HepG2 (cell line): Measurements from ENCODE around the gene SERINC2. TPM values are rescaled to one million over a fixed set of nuclear protein-coding genes. Genes with fewer than 3 reads are reported as not detected.

Source experiments
- ELF3 ChIP-seq: IDR thresholded peaks from 2 replicates; pipeline ENCODE4 v1.6.1; 2016; ENCODE audit warnings: missing genetic modification reagents, missing compliant biosample characterization
- LCORL ChIP-seq, 2 experiments: fragments of 450-650 bp in 1 of 2; sonication (generic) in 1 of 2; formaldehyde crosslinking in 1 of 2; IDR thresholded peaks; 2 replicates each; pipeline versions ENCODE4 v1.5.0 to v1.6.1; 2017 to 2020; ENCODE audit warnings: antibody characterized with exemption in 1 of 2, missing genetic modification reagents in 1 of 2
- NCOA2 ChIP-seq: sonication (generic); formaldehyde crosslinking; IDR thresholded peaks from 2 replicates; pipeline ENCODE4 v1.8.0; 2022; ENCODE audit warnings: inconsistent platforms
- RAD21 ChIP-seq: fragments of 450-650 bp; formaldehyde crosslinking; IDR thresholded peaks from 2 replicates; pipeline ENCODE4 v1.5.0; 2020; ENCODE audit warnings: mild to moderate bottlenecking
- TARDBP ChIP-seq: sonication (generic); formaldehyde crosslinking; IDR thresholded peaks from 2 replicates; pipeline ENCODE4 v1.8.0; 2022; ENCODE audit warnings: mild to moderate bottlenecking, missing genetic modification reagents
- TBX2 ChIP-seq: sonication (generic); formaldehyde crosslinking; IDR thresholded peaks from 2 replicates; pipeline ENCODE4 v1.5.0; 2020; ENCODE audit warnings: missing genetic modification reagents, mild to moderate bottlenecking, borderline replicate concordance
- ZFY ChIP-seq: sonication (generic); formaldehyde crosslinking; IDR thresholded peaks from 2 replicates; pipeline ENCODE4 v1.4.0; 2020; ENCODE audit warnings: missing genetic modification reagents
- ZMYM2 ChIP-seq: sonication (generic); formaldehyde crosslinking; IDR thresholded peaks from 2 replicates; pipeline ENCODE4 v1.8.0; 2022; ENCODE audit warnings: mild to moderate bottlenecking, missing genetic modification reagents
- ZMYM4 ChIP-seq: sonication (generic); formaldehyde crosslinking; IDR thresholded peaks from 2 replicates; pipeline ENCODE4 v1.8.1; 2023; ENCODE audit warnings: mild to moderate bottlenecking, missing genetic modification reagents
- ZNF292 ChIP-seq: sonication (generic); formaldehyde crosslinking; IDR thresholded peaks from 2 replicates; pipeline ENCODE4 v1.8.1; 2022; ENCODE audit warnings: mild to moderate bottlenecking, low read depth, missing genetic modification reagents, borderline replicate concordance
- ZNF33A ChIP-seq: sonication (generic); formaldehyde crosslinking; IDR thresholded peaks from 2 replicates; pipeline ENCODE4 v1.5.1; 2020; ENCODE audit warnings: missing genetic modification reagents, mild to moderate bottlenecking, moderate library complexity, borderline replicate concordance
- ZNF670 ChIP-seq: sonication (generic); formaldehyde crosslinking; IDR thresholded peaks from 2 replicates; pipeline ENCODE4 v1.8.0; 2022; ENCODE audit warnings: mild to moderate bottlenecking, missing genetic modification reagents, borderline replicate concordance
- ZNF816 ChIP-seq: sonication (generic); formaldehyde crosslinking; IDR thresholded peaks from 2 replicates; pipeline ENCODE4 v1.8.0; 2022; ENCODE audit warnings: missing genetic modification reagents, mild to moderate bottlenecking, borderline replicate concordance
- ZNF878 ChIP-seq: sonication (generic); formaldehyde crosslinking; IDR thresholded peaks from 2 replicates; pipeline ENCODE4 v1.8.1; 2023; ENCODE audit warnings: mild to moderate bottlenecking, missing genetic modification reagents, moderate library complexity
- ZNF879 ChIP-seq: sonication (generic); formaldehyde crosslinking; IDR thresholded peaks from 2 replicates; pipeline ENCODE4 v1.8.1; 2023; ENCODE audit warnings: missing genetic modification reagents
- polyA plus RNA-seq, 8 experiments: library from polyadenylated mRNA; depleted of rRNA in 3 of 8; stranded (reverse) in 7 of 8; unstranded in 1 of 8; fragments of >200 nt; fragmentation: Illumina TruSeq in 4 of 8; extraction: Trizol in 4 of 8; gene quantifications; 2 replicates each; pipeline versions ENCODE4 v1.2.1 to v1.2.3, GENCODE V29; 2011 to 2016; ENCODE audit warnings: low read depth in 4 of 8, missing spikeins in 1 of 8, mixed read lengths in 1 of 8; ENCODE audit not compliant: insufficient read depth in 1 of 8
- total RNA-seq, 5 experiments: library from RNA; depleted of rRNA; stranded (reverse); fragments of >200 nt; fragmentation: Illumina TruSeq; extraction: Trizol; gene quantifications; 2 replicates each; pipeline ENCODE4 v1.2.3, GENCODE V29; 2016; ENCODE audit warnings: low read depth in 1 of 5
- TF ChIP-seq, protein P1 (sequence below): sonication (generic); formaldehyde crosslinking; IDR thresholded peaks from 2 replicates; pipeline ENCODE4 v1.4.0; 2020; ENCODE audit warnings: missing genetic modification reagents
- TF ChIP-seq, protein P2 (sequence below): sonication (generic); formaldehyde crosslinking; conservative IDR thresholded peaks from 2 replicates; pipeline ENCODE4 v1.4.0; 2020; ENCODE audit warnings: mild to moderate bottlenecking, missing genetic modification reagents, moderate library complexity
- TF ChIP-seq, protein P3 (sequence below): sonication (generic); formaldehyde crosslinking; IDR thresholded peaks from 2 replicates; pipeline ENCODE4 v1.4.0; 2020; ENCODE audit warnings: low read depth, missing genetic modification reagents

SERINC2 gene
- total and polyA plus RNA-seq, 2 of the 13 experiments (the other 11 are each of a cell fraction or from before 2014, with no cell fraction given) = 4.8 to 126 TPM

- TF ChIP-seq, protein P1, sequence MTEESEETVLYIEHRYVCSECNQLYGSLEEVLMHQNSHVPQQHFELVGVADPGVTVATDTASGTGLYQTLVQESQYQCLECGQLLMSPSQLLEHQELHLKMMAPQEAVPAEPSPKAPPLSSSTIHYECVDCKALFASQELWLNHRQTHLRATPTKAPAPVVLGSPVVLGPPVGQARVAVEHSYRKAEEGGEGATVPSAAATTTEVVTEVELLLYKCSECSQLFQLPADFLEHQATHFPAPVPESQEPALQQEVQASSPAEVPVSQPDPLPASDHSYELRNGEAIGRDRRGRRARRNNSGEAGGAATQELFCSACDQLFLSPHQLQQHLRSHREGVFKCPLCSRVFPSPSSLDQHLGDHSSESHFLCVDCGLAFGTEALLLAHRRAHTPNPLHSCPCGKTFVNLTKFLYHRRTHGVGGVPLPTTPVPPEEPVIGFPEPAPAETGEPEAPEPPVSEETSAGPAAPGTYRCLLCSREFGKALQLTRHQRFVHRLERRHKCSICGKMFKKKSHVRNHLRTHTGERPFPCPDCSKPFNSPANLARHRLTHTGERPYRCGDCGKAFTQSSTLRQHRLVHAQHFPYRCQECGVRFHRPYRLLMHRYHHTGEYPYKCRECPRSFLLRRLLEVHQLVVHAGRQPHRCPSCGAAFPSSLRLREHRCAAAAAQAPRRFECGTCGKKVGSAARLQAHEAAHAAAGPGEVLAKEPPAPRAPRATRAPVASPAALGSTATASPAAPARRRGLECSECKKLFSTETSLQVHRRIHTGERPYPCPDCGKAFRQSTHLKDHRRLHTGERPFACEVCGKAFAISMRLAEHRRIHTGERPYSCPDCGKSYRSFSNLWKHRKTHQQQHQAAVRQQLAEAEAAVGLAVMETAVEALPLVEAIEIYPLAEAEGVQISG = peak; percentile 31; the same call in 1 of the 2 replicates
- TF ChIP-seq TBX2 (CRISPR knock-in tag) (peak; percentile 63; the same call in 1 of the 2 replicates), ZNF878 (0 out of 2 replicates have a peak, but pooled peaks have one; percentile 24), ZNF670 (0 out of 2 replicates have a peak, but pooled peaks have one; percentile 2), LCORL (IDR thresholded peaks at IDR 0.05) (no peak), LCORL (CRISPR knock-in tag; IDR thresholded peaks at IDR 0.05) (peak; percentile 86), ZMYM4 (0 out of 2 replicates have a peak, but pooled peaks have one; percentile 19), ZNF292 (CRISPR knock-in tag) (0 out of 2 replicates have a peak, but pooled peaks have one; percentile 38), ZMYM2 (0 out of 2 replicates have a peak, but pooled peaks have one; percentile 60), ZNF816 (CRISPR knock-in tag) (0 out of 2 replicates have a peak, but pooled peaks have one; percentile 44), ZNF33A (CRISPR knock-in tag) (no peak), NCOA2 (CRISPR knock-in tag) (0 out of 2 replicates have a peak, but pooled peaks have one; percentile 13), RAD21 (CRISPR knock-in tag) (peak; percentile 94), ZNF879 (CRISPR knock-in tag) (no peak), ELF3 (CRISPR knock-in tag) (peak; percentile 46; the same call in 1 of the 2 replicates), TARDBP (CRISPR knock-in tag) (peak; percentile 60), ZFY (0 out of 2 replicates have a peak, but pooled peaks have one; percentile 23)
- TF ChIP-seq, protein P2, sequence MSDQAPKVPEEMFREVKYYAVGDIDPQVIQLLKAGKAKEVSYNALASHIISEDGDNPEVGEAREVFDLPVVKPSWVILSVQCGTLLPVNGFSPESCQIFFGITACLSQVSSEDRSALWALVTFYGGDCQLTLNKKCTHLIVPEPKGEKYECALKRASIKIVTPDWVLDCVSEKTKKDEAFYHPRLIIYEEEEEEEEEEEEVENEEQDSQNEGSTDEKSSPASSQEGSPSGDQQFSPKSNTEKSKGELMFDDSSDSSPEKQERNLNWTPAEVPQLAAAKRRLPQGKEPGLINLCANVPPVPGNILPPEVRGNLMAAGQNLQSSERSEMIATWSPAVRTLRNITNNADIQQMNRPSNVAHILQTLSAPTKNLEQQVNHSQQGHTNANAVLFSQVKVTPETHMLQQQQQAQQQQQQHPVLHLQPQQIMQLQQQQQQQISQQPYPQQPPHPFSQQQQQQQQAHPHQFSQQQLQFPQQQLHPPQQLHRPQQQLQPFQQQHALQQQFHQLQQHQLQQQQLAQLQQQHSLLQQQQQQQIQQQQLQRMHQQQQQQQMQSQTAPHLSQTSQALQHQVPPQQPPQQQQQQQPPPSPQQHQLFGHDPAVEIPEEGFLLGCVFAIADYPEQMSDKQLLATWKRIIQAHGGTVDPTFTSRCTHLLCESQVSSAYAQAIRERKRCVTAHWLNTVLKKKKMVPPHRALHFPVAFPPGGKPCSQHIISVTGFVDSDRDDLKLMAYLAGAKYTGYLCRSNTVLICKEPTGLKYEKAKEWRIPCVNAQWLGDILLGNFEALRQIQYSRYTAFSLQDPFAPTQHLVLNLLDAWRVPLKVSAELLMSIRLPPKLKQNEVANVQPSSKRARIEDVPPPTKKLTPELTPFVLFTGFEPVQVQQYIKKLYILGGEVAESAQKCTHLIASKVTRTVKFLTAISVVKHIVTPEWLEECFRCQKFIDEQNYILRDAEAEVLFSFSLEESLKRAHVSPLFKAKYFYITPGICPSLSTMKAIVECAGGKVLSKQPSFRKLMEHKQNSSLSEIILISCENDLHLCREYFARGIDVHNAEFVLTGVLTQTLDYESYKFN (CRISPR knock-in tag) = 0 out of 2 replicates have a peak, but pooled peaks have one; percentile 18
- TF ChIP-seq, protein P3, sequence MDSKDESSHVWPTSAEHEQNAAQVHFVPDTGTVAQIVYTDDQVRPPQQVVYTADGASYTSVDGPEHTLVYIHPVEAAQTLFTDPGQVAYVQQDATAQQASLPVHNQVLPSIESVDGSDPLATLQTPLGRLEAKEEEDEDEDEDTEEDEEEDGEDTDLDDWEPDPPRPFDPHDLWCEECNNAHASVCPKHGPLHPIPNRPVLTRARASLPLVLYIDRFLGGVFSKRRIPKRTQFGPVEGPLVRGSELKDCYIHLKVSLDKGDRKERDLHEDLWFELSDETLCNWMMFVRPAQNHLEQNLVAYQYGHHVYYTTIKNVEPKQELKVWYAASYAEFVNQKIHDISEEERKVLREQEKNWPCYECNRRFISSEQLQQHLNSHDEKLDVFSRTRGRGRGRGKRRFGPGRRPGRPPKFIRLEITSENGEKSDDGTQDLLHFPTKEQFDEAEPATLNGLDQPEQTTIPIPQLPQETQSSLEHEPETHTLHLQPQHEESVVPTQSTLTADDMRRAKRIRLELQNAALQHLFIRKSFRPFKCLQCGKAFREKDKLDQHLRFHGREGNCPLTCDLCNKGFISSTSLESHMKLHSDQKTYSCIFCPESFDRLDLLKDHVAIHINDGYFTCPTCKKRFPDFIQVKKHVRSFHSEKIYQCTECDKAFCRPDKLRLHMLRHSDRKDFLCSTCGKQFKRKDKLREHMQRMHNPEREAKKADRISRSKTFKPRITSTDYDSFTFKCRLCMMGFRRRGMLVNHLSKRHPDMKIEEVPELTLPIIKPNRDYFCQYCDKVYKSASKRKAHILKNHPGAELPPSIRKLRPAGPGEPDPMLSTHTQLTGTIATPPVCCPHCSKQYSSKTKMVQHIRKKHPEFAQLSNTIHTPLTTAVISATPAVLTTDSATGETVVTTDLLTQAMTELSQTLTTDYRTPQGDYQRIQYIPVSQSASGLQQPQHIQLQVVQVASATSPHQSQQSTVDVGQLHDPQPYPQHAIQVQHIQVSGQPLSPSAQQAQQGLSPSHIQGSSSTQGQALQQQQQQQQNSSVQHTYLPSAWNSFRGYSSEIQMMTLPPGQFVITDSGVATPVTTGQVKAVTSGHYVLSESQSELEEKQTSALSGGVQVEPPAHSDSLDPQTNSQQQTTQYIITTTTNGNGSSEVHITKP (CRISPR knock-in tag) = peak; percentile 44; the same call in 1 of the 2 replicates
Observed at GRCh38 chr1:31422505-31423319, 9.7 kb downstream of the SERINC2 start (continued).
